ENCODE results near the gene SNX22. TPM values are rescaled to one million over a fixed set of nuclear protein-coding genes. Genes with fewer than 3 reads are reported as not detected.

Gene SNX22
- total RNA-seq, 2 donors from 2014 or later: 0.42 to 1.9 TPM

DNA sequence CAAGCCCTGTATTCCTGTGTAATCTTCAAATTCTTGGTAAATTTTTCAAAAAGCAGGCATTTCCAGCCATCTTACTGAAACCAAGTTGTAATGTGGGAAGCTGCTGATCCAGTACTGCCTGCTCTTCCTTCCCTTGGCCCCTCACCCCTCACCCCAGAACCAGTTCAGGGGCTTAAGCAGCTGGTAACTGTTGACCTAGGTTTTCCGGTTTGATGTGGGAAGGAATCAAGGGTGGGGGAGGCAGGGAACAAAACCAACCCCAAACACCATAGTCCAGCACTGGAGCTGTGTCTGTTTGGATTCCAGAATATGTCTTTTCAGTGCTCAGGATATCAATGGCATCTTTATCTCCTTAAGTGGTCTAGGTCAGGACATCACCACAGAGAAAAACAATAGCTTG lies 29.1 kb upstream of the SNX22 start:
- H3K27ac Mint-ChIP-seq: no peak overlapping the region
- peaks cover 5% of the 10 kb centered on the region for H3K36me3 Mint-ChIP-seq (ENCODE audit: low read depth)

DNA sequence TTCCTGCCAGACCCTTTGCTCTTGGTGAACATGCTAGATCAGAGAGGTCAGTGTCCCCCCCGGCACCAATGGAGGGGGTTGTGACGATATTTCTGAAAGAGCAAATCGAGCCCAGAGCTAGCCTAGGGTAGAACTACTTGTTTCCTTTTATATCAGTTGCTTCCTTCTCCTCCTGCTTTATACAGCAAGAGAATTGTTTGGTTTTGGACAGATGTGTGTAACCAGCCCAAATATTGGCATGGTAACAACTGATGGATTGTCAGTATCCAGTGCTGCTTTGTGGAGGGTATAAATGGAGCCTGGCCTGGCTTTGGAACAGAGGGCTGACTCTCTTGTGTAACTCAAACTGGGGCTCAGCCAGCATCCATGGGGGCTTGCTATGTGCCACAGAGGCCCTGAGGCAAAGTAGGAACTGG lies 28.6 kb upstream of the SNX22 start:
- Mint-ChIP-seq H3K4me1 (peaks cover 2% of the 10 kb centered on the region), H3K27ac (no peak overlapping the region), H3K4me3 (no peak overlapping the region), H3K36me3 (ENCODE audit: low read depth) (peaks cover 7% of the 10 kb centered on the region), H3K27me3 (no peaks in the 10 kb centered on the region)
- ATAC-seq (no peak), DNase-seq (no peak)
- H3K9me3 ChIP-seq (ENCODE audit: control insufficient read depth, low read length, poor library complexity, severe bottlenecking): no peaks in the 10 kb centered on the region

More for the DNA sequence above, 29.1 kb upstream of the SNX22 start:
- Mint-ChIP-seq H3K4me3 (no peak overlapping the region), H3K4me1 (peaks cover 2% of the 10 kb centered on the region), H3K27me3 (no peaks in the 10 kb centered on the region)
- DNase-seq: no peak
- H3K9me3 ChIP-seq (ENCODE audit: control insufficient read depth, low read length, poor library complexity, severe bottlenecking): no peaks in the 10 kb centered on the region
- no peak for ATAC-seq

DNA sequence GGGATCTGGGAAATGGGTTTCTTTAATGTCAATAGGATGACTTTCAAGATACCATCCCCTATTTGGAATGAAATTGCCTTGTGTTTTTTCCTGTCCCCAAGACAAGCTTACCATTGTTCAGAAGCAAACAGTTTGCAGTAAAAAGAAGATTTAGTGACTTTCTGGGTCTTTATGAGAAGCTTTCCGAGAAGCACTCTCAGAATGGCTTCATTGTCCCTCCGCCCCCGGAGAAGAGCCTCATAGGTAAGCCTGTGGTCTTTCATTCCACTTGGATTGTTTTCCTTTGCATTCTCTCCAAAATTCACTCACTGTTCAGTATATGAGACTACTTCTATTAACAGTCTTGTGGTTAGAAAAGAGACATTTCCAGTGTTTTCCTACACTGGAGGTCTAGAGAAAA lies 25.6 kb upstream of the SNX22 start:
- no peak overlapping the region for H3K4me3 Mint-ChIP-seq
- DNase-seq (no peak), ATAC-seq (no peak)
- H3K36me3 Mint-ChIP-seq (ENCODE audit: low read depth): peaks cover 7% of the 10 kb centered on the region
- H3K9me3 ChIP-seq (ENCODE audit: control insufficient read depth, low read length, poor library complexity, severe bottlenecking): no peaks in the 10 kb centered on the region
- no peaks in the 10 kb centered on the region for H3K27me3 Mint-ChIP-seq
- peaks cover 2% of the 10 kb centered on the region for H3K4me1 Mint-ChIP-seq
- H3K27ac Mint-ChIP-seq: no peak overlapping the region

DNA sequence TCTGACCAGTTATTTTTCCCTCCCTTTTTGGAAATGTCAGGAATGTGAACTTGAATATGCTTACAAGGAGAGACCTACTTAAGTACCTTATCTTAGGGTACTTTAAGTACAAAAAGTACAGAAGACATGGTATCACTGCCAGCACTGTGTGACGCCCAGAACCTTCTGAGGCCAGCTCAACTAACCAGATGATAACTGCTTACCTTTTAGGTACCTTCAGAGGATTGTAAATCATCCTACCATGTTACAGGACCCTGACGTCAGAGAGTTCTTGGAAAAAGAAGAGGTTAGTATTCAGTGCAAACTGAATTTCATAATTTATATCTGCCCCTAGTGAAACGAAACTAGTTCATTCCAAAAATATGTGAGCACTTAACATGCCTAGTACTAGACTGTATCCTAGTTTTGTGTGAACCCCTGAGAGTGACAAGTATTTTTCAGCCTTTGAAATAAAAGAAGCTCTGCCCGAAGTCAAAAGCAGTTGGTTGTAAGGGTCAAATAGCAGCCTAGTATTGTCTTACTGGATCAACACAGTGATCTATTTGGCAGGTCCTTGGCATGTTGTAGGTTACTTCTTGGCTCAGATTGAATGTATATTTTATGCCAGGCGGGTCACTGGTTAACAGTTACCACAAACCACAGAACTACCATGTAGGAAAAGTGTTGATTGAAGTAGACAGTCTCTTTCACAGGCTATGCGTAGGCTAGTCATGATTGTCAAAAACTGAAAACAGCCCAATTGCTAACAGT lies 23.8 kb upstream of the SNX22 start:
- ATAC-seq (no peak), DNase-seq (no peak)
- H3K9me3 ChIP-seq (ENCODE audit: control insufficient read depth, low read length, poor library complexity, severe bottlenecking): no peaks in the 10 kb centered on the region
- Mint-ChIP-seq H3K36me3 (ENCODE audit: low read depth) (peaks cover 9% of the 10 kb centered on the region), H3K27me3 (no peaks in the 10 kb centered on the region), H3K4me1 (no peaks in the 10 kb centered on the region), H3K4me3 (no peak overlapping the region), H3K27ac (no peak overlapping the region)

DNA sequence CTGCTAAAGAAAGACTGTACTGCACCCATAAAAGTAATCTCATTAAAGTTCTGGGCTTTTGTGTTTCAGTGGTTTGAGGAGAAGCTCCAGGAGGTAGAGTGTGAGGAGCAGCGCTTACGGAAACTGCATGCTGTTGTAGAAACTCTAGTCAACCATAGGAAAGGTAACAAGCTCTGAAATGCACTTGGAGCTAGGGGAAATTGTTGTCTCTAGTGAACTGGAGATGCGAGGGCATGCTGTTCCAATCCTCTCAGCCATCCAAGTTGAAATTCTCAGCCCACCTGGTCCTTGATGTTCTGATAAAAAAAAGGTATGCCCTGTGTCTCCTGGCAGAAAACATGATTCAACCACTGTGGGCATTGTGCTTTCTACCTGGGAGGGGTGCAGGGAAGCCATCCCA lies 21.4 kb upstream of the SNX22 start:
- no peak for DNase-seq
- no peak for ATAC-seq
- H3K4me1 Mint-ChIP-seq: no peaks in the 10 kb centered on the region
- H3K4me3 Mint-ChIP-seq: no peak overlapping the region
- H3K36me3 Mint-ChIP-seq (ENCODE audit: low read depth): peaks cover 9% of the 10 kb centered on the region
- no peaks in the 10 kb centered on the region for H3K27me3 Mint-ChIP-seq
- no peak overlapping the region for H3K27ac Mint-ChIP-seq
- no peaks in the 10 kb centered on the region for H3K9me3 ChIP-seq (ENCODE audit: control insufficient read depth, low read length, poor library complexity, severe bottlenecking)

DNA sequence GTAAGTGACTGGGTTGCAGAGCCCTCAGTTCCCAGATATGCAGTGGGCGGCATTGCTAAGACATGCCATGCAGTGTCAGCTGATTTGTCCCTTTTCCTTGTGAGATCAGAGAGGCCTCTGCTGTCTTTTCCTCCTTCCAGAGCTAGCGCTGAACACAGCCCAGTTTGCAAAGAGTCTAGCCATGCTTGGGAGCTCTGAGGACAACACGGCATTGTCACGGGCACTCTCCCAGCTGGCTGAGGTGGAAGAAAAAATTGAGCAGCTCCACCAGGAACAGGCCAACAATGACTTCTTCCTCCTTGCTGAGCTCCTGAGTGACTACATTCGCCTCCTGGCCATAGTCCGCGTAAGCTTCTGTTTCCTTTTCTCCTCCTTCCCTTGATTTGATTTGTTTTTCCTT lies 20.0 kb upstream of the SNX22 start:
- ATAC-seq: no peak
- no peaks in the 10 kb centered on the region for H3K27me3 Mint-ChIP-seq

DNA sequence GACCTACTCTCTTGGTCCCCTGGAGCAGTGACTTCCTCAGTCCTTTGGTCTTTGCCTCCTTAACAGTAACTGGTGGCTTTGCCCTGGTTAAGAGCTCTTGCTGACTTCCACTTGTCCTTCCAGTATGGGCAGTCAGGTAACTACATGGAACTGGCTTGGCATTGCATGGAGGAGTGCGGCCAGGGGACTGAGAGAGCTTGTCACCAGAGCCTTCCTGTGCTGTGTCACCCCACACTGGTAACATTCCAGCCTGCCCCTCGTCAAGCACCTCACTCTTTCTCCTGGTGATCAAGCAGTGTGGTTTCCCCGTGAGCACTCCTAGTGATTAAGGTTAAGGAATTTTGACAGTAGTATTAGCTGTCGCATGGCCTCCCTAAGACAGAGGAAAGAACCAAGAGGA lies 19.3 kb upstream of the SNX22 start:
- H3K4me3 Mint-ChIP-seq: no peak overlapping the region
- ATAC-seq: no peak
- H3K9me3 ChIP-seq (ENCODE audit: control insufficient read depth, low read length, poor library complexity, severe bottlenecking): no peaks in the 10 kb centered on the region
- peak overlapping the region; percentile 71 for H3K27ac Mint-ChIP-seq
- no peaks in the 10 kb centered on the region for H3K27me3 Mint-ChIP-seq
- DNase-seq: no peak
- peaks cover 9% of the 10 kb centered on the region for H3K36me3 Mint-ChIP-seq (ENCODE audit: low read depth)
- H3K4me1 Mint-ChIP-seq: no peaks in the 10 kb centered on the region

More for the DNA sequence above, 20.0 kb upstream of the SNX22 start:
- Mint-ChIP-seq H3K36me3 (ENCODE audit: low read depth) (peaks cover 8% of the 10 kb centered on the region), H3K4me1 (no peaks in the 10 kb centered on the region), H3K4me3 (no peak overlapping the region), H3K27ac (peak overlapping the region; percentile 71)
- no peak for DNase-seq
- H3K9me3 ChIP-seq (ENCODE audit: control insufficient read depth, low read length, poor library complexity, severe bottlenecking): no peaks in the 10 kb centered on the region

DNA sequence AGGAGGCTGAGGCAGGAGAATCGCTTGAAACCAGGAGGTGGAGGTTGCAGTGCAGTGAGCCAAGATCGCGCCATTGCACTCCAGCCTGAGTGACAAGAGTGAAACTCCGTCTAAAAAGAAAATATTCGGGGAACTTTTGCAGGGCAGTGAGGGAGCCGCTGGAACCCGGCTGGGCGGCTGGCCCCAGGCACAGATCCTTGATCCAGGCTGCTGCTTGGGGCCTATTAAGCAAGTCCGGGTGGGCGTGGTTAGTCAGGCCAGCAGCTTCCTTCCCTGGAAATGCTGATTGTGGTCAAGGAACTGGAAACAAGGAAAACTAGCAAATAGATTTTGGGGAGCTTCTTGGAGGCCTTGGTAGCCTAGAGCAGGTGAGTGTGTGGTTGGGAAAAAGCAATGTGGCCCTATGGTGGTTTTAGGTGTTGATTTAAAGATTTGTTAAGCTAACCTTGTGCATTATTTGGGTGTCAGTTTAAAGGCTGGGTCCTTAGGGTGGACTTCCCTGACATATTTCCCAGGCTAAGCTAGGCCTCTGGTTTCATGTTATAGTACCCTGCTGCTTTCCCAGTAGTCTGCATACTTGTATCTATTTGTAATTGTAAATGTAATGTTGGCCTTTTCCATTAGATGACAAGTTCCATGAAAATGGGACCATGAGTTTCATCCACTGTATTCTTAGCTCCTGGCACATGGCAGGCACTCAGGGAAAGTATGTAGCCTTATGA lies 17.7 kb upstream of the SNX22 start:
- DNase-seq (no peak), ATAC-seq (no peak)
- Mint-ChIP-seq H3K4me1 (no peaks in the 10 kb centered on the region), H3K27me3 (no peaks in the 10 kb centered on the region), H3K27ac (no peak overlapping the region), H3K36me3 (ENCODE audit: low read depth) (peaks cover 10% of the 10 kb centered on the region), H3K4me3 (peak overlapping the region; percentile 43)
- H3K9me3 ChIP-seq (ENCODE audit: control insufficient read depth, low read length, poor library complexity, severe bottlenecking): no peaks in the 10 kb centered on the region

DNA sequence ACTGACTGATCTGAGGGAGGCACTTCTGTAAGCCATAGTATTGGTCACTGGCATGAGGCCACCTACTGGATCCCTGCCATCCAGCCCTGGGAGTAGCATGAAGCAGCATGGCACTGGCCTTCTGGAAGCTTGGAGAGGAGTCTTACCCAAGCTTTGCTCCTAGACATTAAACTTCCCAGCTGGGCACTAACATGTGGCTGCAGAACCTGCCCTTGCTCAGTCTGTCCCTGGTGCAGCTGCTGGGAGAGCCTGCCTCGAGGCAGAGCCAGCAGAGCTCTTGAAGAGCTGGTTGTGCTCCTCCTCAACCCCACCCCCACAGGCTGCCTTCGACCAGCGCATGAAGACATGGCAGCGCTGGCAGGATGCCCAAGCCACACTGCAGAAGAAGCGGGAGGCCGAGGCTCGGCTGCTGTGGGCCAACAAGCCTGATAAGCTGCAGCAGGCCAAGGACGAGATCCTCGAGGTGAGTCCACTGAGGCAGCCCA lies 17.1 kb upstream of the SNX22 start:
- Mint-ChIP-seq H3K4me3 (no peak overlapping the region), H3K27me3 (no peaks in the 10 kb centered on the region), H3K27ac (no peak overlapping the region), H3K4me1 (no peaks in the 10 kb centered on the region), H3K36me3 (ENCODE audit: low read depth) (peaks cover 10% of the 10 kb centered on the region)
- no peak for ATAC-seq
- no peak for DNase-seq
- H3K9me3 ChIP-seq (ENCODE audit: control insufficient read depth, low read length, poor library complexity, severe bottlenecking): no peaks in the 10 kb centered on the region

DNA sequence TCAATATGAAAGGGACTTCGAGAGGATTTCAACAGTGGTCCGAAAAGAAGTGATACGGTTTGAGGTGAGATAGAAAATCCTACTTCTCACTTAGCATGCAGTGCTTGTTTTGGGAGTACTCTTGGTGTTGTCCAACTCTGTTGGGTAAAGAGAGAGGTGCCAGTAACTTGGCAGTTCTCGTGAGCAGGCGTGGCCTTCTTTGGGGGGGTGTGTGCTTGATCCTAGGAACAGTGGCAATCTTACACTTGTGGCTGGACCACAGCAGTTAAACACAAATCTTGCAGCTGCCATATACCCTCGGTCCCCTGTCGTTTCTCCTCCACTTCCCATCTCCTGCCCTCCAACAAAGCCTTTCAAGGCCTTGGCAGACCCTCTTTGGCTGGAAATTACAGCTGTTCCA lies 15.2 kb upstream of the SNX22 start:
- H3K9me3 ChIP-seq (ENCODE audit: control insufficient read depth, low read length, poor library complexity, severe bottlenecking): no peaks in the 10 kb centered on the region
- DNase-seq: no peak
- ATAC-seq: no peak
- H3K27me3 Mint-ChIP-seq: no peaks in the 10 kb centered on the region
- peaks cover 10% of the 10 kb centered on the region for H3K36me3 Mint-ChIP-seq (ENCODE audit: low read depth)
- no peak overlapping the region for H3K4me3 Mint-ChIP-seq
- peak overlapping the region; percentile 3 for H3K27ac Mint-ChIP-seq
- H3K4me1 Mint-ChIP-seq: no peaks in the 10 kb centered on the region

DNA sequence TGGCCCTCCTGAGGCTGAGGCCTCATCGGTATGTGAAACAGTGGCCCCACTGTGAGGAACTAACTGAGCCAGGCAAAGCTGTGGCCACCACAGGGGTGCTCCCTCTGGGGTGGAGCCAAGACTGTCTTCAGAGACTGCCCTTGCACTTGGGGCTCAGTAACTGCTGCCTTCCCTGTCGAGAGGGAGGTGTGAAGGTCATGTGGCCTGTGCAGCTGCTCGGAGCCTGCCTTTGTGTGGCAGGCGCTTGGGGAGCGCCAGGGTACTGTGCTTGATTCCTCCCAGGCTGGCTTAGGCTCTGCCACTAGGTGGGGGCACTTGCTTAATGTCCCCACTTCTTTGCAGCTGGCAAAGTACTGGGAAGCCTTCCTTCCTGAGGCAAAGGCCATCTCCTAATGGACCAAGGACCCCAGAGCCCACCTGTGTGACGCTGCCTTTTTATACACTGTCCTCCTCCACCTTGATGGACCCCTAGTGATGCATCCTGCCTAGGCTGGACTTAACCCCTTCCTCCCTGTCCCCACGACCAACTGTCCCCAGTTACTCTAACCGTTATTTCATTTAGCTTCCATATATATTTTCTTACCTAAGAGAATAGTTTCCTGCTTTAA lies 14.2 kb upstream of the SNX22 start:
- peak; percentile 54 for ATAC-seq

DNA sequence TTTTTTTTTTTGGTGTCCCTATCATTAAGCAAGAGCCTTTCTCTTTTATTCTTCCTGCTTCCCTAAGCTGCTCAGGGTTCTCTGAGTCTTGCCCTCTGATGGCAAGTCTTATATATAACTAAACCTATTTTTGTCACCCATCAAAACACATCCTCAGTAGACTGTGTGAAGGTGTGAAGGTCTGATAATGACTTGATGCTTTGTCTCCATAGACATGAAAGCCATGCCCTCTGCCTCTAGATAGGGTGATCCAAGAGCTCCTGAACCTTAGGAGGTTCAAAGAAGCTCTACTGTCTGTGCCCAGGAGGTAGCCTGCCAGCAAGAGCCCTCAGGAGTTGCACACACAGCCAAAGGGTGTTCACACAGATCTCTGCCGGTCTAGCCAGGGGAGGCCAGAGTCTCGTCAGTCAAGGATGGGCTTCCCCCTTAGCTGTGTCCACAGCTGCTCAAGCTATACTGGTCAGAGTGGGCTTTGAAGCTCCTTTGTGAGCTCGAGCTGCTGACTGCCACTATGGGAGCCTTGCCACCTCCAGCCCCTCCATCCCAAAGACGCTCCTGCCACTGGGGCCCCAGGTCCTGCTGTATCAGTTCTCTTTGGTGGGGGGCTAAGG lies 13.1 kb upstream of the SNX22 start:
- Mint-ChIP-seq H3K27me3 (no peaks in the 10 kb centered on the region), H3K4me1 (peaks cover 2% of the 10 kb centered on the region), H3K36me3 (ENCODE audit: low read depth) (peaks cover 5% of the 10 kb centered on the region), H3K27ac (no peak overlapping the region), H3K4me3 (no peak overlapping the region)
- ATAC-seq (no peak), DNase-seq (no peak)
- H3K9me3 ChIP-seq (ENCODE audit: control insufficient read depth, low read length, poor library complexity, severe bottlenecking): no peaks in the 10 kb centered on the region

More for the DNA sequence above, 14.2 kb upstream of the SNX22 start:
- Mint-ChIP-seq H3K4me1 (peaks cover 2% of the 10 kb centered on the region), H3K27ac (no peak overlapping the region), H3K4me3 (no peak overlapping the region), H3K36me3 (ENCODE audit: low read depth) (peaks cover 7% of the 10 kb centered on the region), H3K27me3 (no peaks in the 10 kb centered on the region)
- no peak for DNase-seq
- H3K9me3 ChIP-seq (ENCODE audit: control insufficient read depth, low read length, poor library complexity, severe bottlenecking): no peaks in the 10 kb centered on the region
